HepG2 (cell line): Measurements from ENCODE around the gene CDC42EP4. TPM values are rescaled to one million over a fixed set of nuclear protein-coding genes. Genes with fewer than 3 reads are reported as not detected.
A peak's percentile ranks its signal among the peaks of the same experiment; 100 is the strongest.

ENCODE experiments used
- ARNT2 ChIP-seq: sonication (generic); formaldehyde crosslinking; IDR thresholded peaks from 2 replicates; pipeline ENCODE4 v1.8.0; 2022; ENCODE audit warnings: mild to moderate bottlenecking, low read depth, missing genetic modification reagents, moderate library complexity
- ATF7 ChIP-seq, 2 experiments: fragments of 450-650 bp in 1 of 2; sonication (generic) in 1 of 2; formaldehyde crosslinking in 1 of 2; IDR thresholded peaks; 2 replicates each; pipeline versions ENCODE4 v1.4.0 to v1.6.1; 2016 to 2020; ENCODE audit warnings: antibody characterized with exemption in 1 of 2, mild to moderate bottlenecking in 1 of 2, missing genetic modification reagents in 1 of 2
- EHMT2 ChIP-seq: fragments of 200-600 bp; sonication (generic); IDR thresholded peaks from 2 replicates; pipeline ENCODE4 v1.7.0; 2017; ENCODE audit warnings: antibody characterized with exemption, low read depth, low read length, borderline replicate concordance
- ELF4 ChIP-seq: sonication (generic); formaldehyde crosslinking; IDR thresholded peaks from 2 replicates; pipeline ENCODE4 v1.5.0; 2020; ENCODE audit warnings: missing genetic modification reagents, mild to moderate bottlenecking, moderate library complexity, borderline replicate concordance
- FIP1L1 ChIP-seq: fragments of 200-400 bp; formaldehyde crosslinking; IDR thresholded peaks from 2 replicates; pipeline ENCODE4 v1.6.1; 2018; ENCODE audit warnings: low read depth, mild to moderate bottlenecking, low read length, moderate library complexity, borderline replicate concordance; ENCODE audit not compliant: insufficient read depth
- FOXC1 ChIP-seq: sonication (generic); formaldehyde crosslinking; IDR thresholded peaks from 2 replicates; pipeline ENCODE4 v1.8.0; 2022; ENCODE audit warnings: mild to moderate bottlenecking, missing genetic modification reagents, borderline replicate concordance
- GLI4 ChIP-seq: sonication (generic); formaldehyde crosslinking; IDR thresholded peaks from 2 replicates; pipeline ENCODE4 v1.5.1; 2020; ENCODE audit warnings: missing genetic modification reagents, mild to moderate bottlenecking, moderate library complexity, borderline replicate concordance
- HDAC2 ChIP-seq: sonication (generic); formaldehyde crosslinking; IDR thresholded peaks from 2 replicates; pipeline ENCODE4 v1.4.0; 2020; ENCODE audit warnings: missing genetic modification reagents
- KDM3A ChIP-seq: IDR thresholded peaks from 2 replicates; pipeline ENCODE4 v1.6.1; 2018; ENCODE audit warnings: low read depth, missing compliant biosample characterization
- MBD4 ChIP-seq: IDR thresholded peaks from 2 replicates; pipeline ENCODE4 v1.6.1; 2012; ENCODE audit warnings: low read length, inconsistent platforms, borderline replicate concordance
- MIER2 ChIP-seq: IDR thresholded peaks from 2 replicates; pipeline ENCODE4 v1.6.1; 2016; ENCODE audit warnings: missing biosample characterization, missing genetic modification reagents
- MXD4 ChIP-seq: IDR thresholded peaks from 2 replicates; pipeline ENCODE4 v1.6.1; 2016; ENCODE audit warnings: mild to moderate bottlenecking, missing biosample characterization, missing genetic modification reagents
- NFKBIZ ChIP-seq: IDR thresholded peaks from 2 replicates; pipeline ENCODE4 v1.6.1; 2018; ENCODE audit warnings: missing genetic modification reagents, missing compliant biosample characterization
- ONECUT2 ChIP-seq: sonication (generic); formaldehyde crosslinking; IDR thresholded peaks from 2 replicates; pipeline ENCODE4 v1.4.0; 2020; ENCODE audit warnings: missing genetic modification reagents
- PCBP1 ChIP-seq: fragments of 200-400 bp; formaldehyde crosslinking; IDR thresholded peaks from 2 replicates; pipeline ENCODE4 v1.6.1; 2017; ENCODE audit warnings: mild to moderate bottlenecking, low read depth, low read length, borderline replicate concordance
- PPARG ChIP-seq: conservative IDR thresholded peaks from 2 replicates; pipeline ENCODE4 v1.6.1; 2016; ENCODE audit warnings: missing biosample characterization, missing genetic modification reagents
- RAD21 ChIP-seq: fragments of 450-650 bp; formaldehyde crosslinking; IDR thresholded peaks from 2 replicates; pipeline ENCODE4 v1.5.0; 2020; ENCODE audit warnings: mild to moderate bottlenecking
- RFX3 ChIP-seq: IDR thresholded peaks from 2 replicates; pipeline ENCODE4 v1.6.1; 2016; ENCODE audit warnings: missing biosample characterization, missing genetic modification reagents
- RFX5 ChIP-seq: IDR thresholded peaks from 2 replicates; pipeline ENCODE4 v1.6.1; 2011; ENCODE audit warnings: low read depth, low read length, improper control_type of control experiment
- SP140L ChIP-seq: sonication (generic); formaldehyde crosslinking; IDR thresholded peaks from 2 replicates; pipeline ENCODE4 v1.4.0; 2020; ENCODE audit warnings: missing genetic modification reagents, borderline replicate concordance
- YY1 ChIP-seq: IDR thresholded peaks from 2 replicates; pipeline ENCODE4 v1.6.1; 2011; ENCODE audit warnings: low read length, low read depth, moderate library complexity, mild to moderate bottlenecking; ENCODE audit not compliant: insufficient read depth, insufficient replicate concordance
- ZNF143 ChIP-seq: sonication (generic); formaldehyde crosslinking; IDR thresholded peaks from 2 replicates; pipeline ENCODE4 v1.4.0; 2020; ENCODE audit warnings: missing genetic modification reagents
- ZNF232 ChIP-seq: sonication (generic); formaldehyde crosslinking; IDR thresholded peaks from 2 replicates; pipeline ENCODE4 v1.4.0; 2020; ENCODE audit warnings: missing genetic modification reagents, borderline replicate concordance
- ZNF331 ChIP-seq: sonication (generic); formaldehyde crosslinking; IDR thresholded peaks from 2 replicates; pipeline ENCODE4 v1.4.0; 2020; ENCODE audit warnings: missing genetic modification reagents
- ZNF510 ChIP-seq: sonication (generic); formaldehyde crosslinking; IDR thresholded peaks from 2 replicates; pipeline ENCODE4 v1.4.0; 2020; ENCODE audit warnings: low read depth, mild to moderate bottlenecking, missing genetic modification reagents
- ZSCAN9 ChIP-seq: IDR thresholded peaks from 2 replicates; pipeline ENCODE4 v1.6.1; 2016; ENCODE audit warnings: borderline replicate concordance
- polyA plus RNA-seq, 8 experiments: library from polyadenylated mRNA; depleted of rRNA in 3 of 8; stranded (reverse) in 7 of 8; unstranded in 1 of 8; fragments of >200 nt; fragmentation: Illumina TruSeq in 4 of 8; extraction: Trizol in 4 of 8; gene quantifications; 2 replicates each; pipeline versions ENCODE4 v1.2.1 to v1.2.3, GENCODE V29; 2011 to 2016; ENCODE audit warnings: low read depth in 4 of 8, missing spikeins in 1 of 8, mixed read lengths in 1 of 8; ENCODE audit not compliant: insufficient read depth in 1 of 8
- total RNA-seq, 5 experiments: library from RNA; depleted of rRNA; stranded (reverse); fragments of >200 nt; fragmentation: Illumina TruSeq; extraction: Trizol; gene quantifications; 2 replicates each; pipeline ENCODE4 v1.2.3, GENCODE V29; 2016; ENCODE audit warnings: low read depth in 1 of 5
- TF ChIP-seq, protein P1 (sequence below): sonication (generic); formaldehyde crosslinking; IDR thresholded peaks from 2 replicates; pipeline ENCODE4 v1.8.0; 2022; ENCODE audit warnings: missing genetic modification reagents, mild to moderate bottlenecking, inconsistent platforms, borderline replicate concordance
- TF ChIP-seq, protein P2 (sequence below): sonication (generic); formaldehyde crosslinking; IDR thresholded peaks from 2 replicates; pipeline ENCODE4 v1.8.0; 2022; ENCODE audit warnings: missing genetic modification reagents, low read depth, mild to moderate bottlenecking, borderline replicate concordance
- TF ChIP-seq, protein P3 (sequence below): IDR thresholded peaks from 2 replicates; pipeline ENCODE4 v1.6.1; 2016; ENCODE audit warnings: missing genetic modification reagents, missing compliant biosample characterization

Gene CDC42EP4
- total and polyA plus RNA-seq, 2 of the 13 experiments (the other 11 are each of a cell fraction or from before 2014, with no cell fraction given), result 19.0 to 54.0 TPM

DNA sequence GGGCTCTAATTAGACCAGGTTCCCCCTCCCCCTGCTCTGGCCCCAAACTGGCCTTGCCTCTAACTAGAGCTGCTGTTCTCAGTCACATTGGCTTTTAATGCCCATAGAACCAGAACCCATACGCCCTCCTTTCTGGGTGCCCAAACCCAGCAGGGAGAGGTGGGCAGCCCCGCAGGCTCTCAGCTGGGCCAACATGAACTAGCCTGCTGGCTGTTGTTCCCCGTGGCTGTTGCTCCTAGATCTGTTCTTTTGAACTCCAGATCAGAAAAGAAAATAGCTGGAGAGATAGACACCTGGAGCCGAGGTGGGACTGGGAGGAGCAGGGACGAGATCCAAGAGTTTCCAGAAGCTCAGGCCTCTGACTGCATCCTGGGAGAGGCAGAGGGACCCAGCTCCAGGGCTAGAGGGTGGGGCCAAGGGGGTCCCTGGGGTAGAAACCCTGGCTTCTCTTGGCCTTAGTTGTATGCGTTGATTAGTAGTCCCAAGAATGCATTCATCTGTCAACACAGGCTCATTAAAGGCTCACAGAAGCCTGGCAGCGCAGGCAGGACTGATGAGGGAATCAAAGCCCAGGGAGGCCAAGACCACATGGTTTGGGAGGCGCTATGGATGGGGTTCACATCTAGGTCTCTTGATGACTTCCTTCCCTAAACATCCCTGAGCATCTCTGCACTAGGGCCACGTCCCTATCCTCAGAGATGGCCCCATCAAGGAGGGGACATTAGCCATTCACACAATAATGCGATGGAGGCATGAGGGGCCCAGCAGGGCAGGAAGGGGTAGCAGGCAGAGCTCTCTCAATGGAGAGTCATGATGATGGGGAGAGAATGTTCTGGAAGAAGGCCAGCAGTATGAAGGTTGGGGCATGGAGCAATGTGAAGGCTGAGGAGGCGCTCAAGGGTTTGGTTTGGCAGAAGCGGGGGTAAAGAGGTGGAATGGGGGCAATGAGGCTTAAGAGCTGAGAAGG is 48.8 kb downstream of the CDC42EP4 start (continued):
- TF ChIP-seq, protein P1, sequence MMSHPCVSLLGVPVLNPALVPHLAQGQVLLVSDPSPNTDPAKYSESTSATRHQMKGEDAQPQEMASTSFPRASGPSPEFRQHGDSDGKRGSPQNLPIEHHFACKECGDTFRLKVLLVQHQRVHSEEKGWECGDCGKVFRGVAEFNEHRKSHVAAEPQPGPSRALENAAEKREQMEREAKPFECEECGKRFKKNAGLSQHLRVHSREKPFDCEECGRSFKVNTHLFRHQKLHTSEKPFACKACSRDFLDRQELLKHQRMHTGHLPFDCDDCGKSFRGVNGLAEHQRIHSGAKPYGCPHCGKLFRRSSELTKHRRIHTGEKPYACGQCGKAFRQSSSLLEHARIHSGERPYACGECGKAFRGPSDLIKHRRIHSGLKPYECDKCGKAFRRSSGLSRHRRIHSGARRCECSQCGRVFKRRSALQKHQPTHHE (CRISPR knock-in tag), result no peak
- TF ChIP-seq, protein P2, sequence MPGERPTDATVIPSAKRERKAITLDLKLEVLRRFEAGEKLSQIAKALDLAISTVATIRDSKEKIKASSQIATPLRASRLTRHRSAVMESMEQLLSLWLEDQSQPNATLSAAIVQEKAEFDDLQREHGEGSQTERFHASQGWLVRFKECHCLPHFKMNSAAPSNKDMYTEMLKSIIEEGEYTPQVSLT (CRISPR knock-in tag), result no peak; the same call in 1 of the 2 replicates
- TF ChIP-seq NFKBIZ (CRISPR knock-in tag), result no peak
- TF ChIP-seq GLI4, result no peak
- TF ChIP-seq RFX3 (CRISPR knock-in tag), result no peak
- no peak for TF ChIP-seq EHMT2
- no peak for TF ChIP-seq ZNF232 (CRISPR knock-in tag)
- 0 out of 2 replicates have a peak, but pooled peaks have one; percentile 11 for TF ChIP-seq ARNT2 (CRISPR knock-in tag)
- no peak for TF ChIP-seq MIER2 (CRISPR knock-in tag)
- no peak for TF ChIP-seq YY1
- no peak for TF ChIP-seq PCBP1
- no peak for TF ChIP-seq FOXC1 (CRISPR knock-in tag)
- TF ChIP-seq ZNF510 (CRISPR knock-in tag), result peak; percentile 19; the same call in 1 of the 2 replicates
- TF ChIP-seq PPARG (CRISPR knock-in tag), result no peak
- TF ChIP-seq ATF7 (IDR thresholded peaks at IDR 0.05), result no peak
- no peak for TF ChIP-seq ATF7 (CRISPR knock-in tag; IDR thresholded peaks at IDR 0.05)
- TF ChIP-seq ELF4 (CRISPR knock-in tag), result no peak
- no peak for TF ChIP-seq KDM3A
- TF ChIP-seq HDAC2 (CRISPR knock-in tag), result peak; percentile 20; the same call in 1 of the 2 replicates
- no peak for TF ChIP-seq MXD4 (CRISPR knock-in tag)
- no peak; the same call in 1 of the 2 replicates for TF ChIP-seq ZSCAN9 (CRISPR knock-in tag)
- TF ChIP-seq ZNF331 (CRISPR knock-in tag), result no peak
- no peak for TF ChIP-seq FIP1L1
- no peak for TF ChIP-seq MBD4
- no peak for TF ChIP-seq RFX5
- TF ChIP-seq RAD21 (CRISPR knock-in tag), result no peak
- TF ChIP-seq, protein P3, sequence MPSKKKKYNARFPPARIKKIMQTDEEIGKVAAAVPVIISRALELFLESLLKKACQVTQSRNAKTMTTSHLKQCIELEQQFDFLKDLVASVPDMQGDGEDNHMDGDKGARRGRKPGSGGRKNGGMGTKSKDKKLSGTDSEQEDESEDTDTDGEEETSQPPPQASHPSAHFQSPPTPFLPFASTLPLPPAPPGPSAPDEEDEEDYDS (CRISPR knock-in tag), result no peak
- TF ChIP-seq ZNF143, result no peak; the same call in 1 of the 2 replicates
- TF ChIP-seq ONECUT2 (CRISPR knock-in tag), result no peak
- TF ChIP-seq SP140L, result no peak
